Measurements from ENCODE around the gene FARS2.

DNA sequence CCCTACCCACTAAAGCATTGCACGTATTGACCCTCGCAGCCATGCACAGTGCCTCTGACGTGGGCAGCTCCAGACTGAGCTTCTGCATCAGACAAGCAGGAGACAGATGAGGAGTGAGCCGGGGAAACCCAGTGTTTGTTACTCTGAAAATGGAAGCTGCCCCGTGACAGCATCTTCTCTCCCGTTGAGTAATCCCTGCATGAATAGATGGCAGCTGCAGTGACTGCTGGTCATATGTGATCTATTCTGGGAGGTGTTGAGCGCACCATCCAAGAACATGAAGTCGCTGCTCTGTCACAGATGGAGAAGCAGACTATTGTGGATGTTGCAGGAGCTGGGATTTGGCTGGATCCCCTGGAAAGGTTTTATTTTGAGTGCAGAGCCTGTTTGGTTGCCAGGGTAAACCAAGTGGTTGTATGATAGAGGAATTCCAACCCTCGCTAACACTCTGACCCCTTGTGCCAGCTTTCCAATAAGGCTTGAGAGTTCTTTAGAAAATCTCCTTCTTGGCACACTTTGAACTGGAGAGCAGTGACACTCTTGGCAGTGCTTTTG lies 503.2 kb downstream of the FARS2 start:
- TF ChIP-seq, protein P1, sequence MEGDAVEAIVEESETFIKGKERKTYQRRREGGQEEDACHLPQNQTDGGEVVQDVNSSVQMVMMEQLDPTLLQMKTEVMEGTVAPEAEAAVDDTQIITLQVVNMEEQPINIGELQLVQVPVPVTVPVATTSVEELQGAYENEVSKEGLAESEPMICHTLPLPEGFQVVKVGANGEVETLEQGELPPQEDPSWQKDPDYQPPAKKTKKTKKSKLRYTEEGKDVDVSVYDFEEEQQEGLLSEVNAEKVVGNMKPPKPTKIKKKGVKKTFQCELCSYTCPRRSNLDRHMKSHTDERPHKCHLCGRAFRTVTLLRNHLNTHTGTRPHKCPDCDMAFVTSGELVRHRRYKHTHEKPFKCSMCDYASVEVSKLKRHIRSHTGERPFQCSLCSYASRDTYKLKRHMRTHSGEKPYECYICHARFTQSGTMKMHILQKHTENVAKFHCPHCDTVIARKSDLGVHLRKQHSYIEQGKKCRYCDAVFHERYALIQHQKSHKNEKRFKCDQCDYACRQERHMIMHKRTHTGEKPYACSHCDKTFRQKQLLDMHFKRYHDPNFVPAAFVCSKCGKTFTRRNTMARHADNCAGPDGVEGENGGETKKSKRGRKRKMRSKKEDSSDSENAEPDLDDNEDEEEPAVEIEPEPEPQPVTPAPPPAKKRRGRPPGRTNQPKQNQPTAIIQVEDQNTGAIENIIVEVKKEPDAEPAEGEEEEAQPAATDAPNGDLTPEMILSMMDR (IDR thresholded peaks at IDR 0.05; ENCODE audit: poor library complexity): no peak
- TF ChIP-seq EZH2phosphoT487 (IDR thresholded peaks at IDR 0.05; ENCODE audit: low read depth, severe bottlenecking, unreplicated experiment) (no peak), EZH2 (IDR thresholded peaks at IDR 0.05; ENCODE audit: borderline replicate concordance) (no peak)

Data from hepatocyte (in vitro differentiated cells).